K562 (cell line): ENCODE results near the gene TOM1L2. TPM values are rescaled to one million over a fixed set of nuclear protein-coding genes. Genes with fewer than 3 reads are reported as not detected.

Source experiments
- DEAF1 ChIP-seq: fragments of 450-650 bp; formaldehyde crosslinking; IDR thresholded peaks from 2 replicates; pipeline ENCODE4 v1.4.0; 2020; ENCODE audit warnings: mild to moderate bottlenecking, moderate library complexity
- E4F1 ChIP-seq: fragments of 250-450 bp; sonication (Bioruptor Pico); IDR thresholded peaks from 2 replicates; pipeline ENCODE4 v1.5.0; 2021; ENCODE audit warnings: mild to moderate bottlenecking, borderline replicate concordance
- FOS ChIP-seq: IDR thresholded peaks from 3 replicates; pipeline ENCODE4 v1.6.1; 2011; ENCODE audit not compliant: insufficient read length; ENCODE audit errors: extremely low read depth
- FOXK1 ChIP-seq: sonication (generic); formaldehyde crosslinking; IDR thresholded peaks from 2 replicates; pipeline ENCODE4 v1.8.0; 2022; ENCODE audit warnings: missing genetic modification reagents, mild to moderate bottlenecking, borderline replicate concordance
- NUFIP1 ChIP-seq: fragments of 450-650 bp; IDR thresholded peaks from 2 replicates; pipeline ENCODE4 v1.6.1; 2018; ENCODE audit not compliant: partially characterized antibody
- SFPQ ChIP-seq: fragments of 200-400 bp; formaldehyde crosslinking; IDR thresholded peaks from 2 replicates; pipeline ENCODE4 v1.6.1; 2017; ENCODE audit warnings: mild to moderate bottlenecking, low read depth, low read length, moderate library complexity
- SRSF9 ChIP-seq: fragments of 200-400 bp; formaldehyde crosslinking; IDR thresholded peaks from 2 replicates; pipeline ENCODE4 v1.6.1; 2017; ENCODE audit warnings: low read depth, low read length, borderline replicate concordance
- TAF1 ChIP-seq: IDR thresholded peaks from 2 replicates; pipeline ENCODE4 v1.6.1; 2011; ENCODE audit warnings: mild to moderate bottlenecking, low read length, moderate library complexity; ENCODE audit not compliant: insufficient read depth, control insufficient read depth, severe bottlenecking; ENCODE audit errors: extremely low read depth
- ZNF165 ChIP-seq: fragments of 250-450 bp; sonication (Bioruptor Pico); IDR thresholded peaks from 2 replicates; pipeline ENCODE4 v1.4.0; 2020; ENCODE audit warnings: borderline replicate concordance
- ZNF316 ChIP-seq: fragments of 450-650 bp; IDR thresholded peaks from 2 replicates; pipeline ENCODE4 v1.6.1; 2016
- ZNF407 ChIP-seq: fragments of 450-650 bp; IDR thresholded peaks from 2 replicates; pipeline ENCODE4 v1.6.1; 2016; ENCODE audit warnings: low read depth
- ZNF75A ChIP-seq: fragments of 450-650 bp; formaldehyde crosslinking; IDR thresholded peaks from 2 replicates; pipeline ENCODE4 v1.4.0; 2020; ENCODE audit warnings: mild to moderate bottlenecking
- ZNF830 ChIP-seq: fragments of 250-450 bp; sonication (Bioruptor Pico); IDR thresholded peaks from 2 replicates; pipeline ENCODE4 v1.5.0; 2021; ENCODE audit warnings: mild to moderate bottlenecking
- polyA plus RNA-seq, 8 experiments: library from polyadenylated mRNA; depleted of rRNA in 4 of 8; stranded (reverse) in 5 of 8; unstranded in 3 of 8; fragments of >200 nt; fragmentation: Nextera tagmentation in 2 of 8; fragmentation: Illumina TruSeq in 1 of 8; extraction: Ambion mirVana in 2 of 8; extraction: Trizol in 1 of 8; gene quantifications; 2 replicates each; pipeline versions ENCODE4 v1.2.1 to v1.2.3, GENCODE V29; 2011 to 2014; ENCODE audit warnings: inconsistent platforms in 1 of 8, missing spikeins in 1 of 8
- total RNA-seq, 7 experiments: library from RNA; depleted of rRNA in 6 of 7; stranded (reverse); fragments of >200 nt in 6 of 7; fragmentation: Illumina TruSeq in 2 of 7; extraction: Trizol in 2 of 7; gene quantifications; 2 replicates each; pipeline versions ENCODE4 v1.2.1 to v1.2.3, GENCODE V29; 2011 to 2021; ENCODE audit warnings: low replicate concordance in 1 of 7

TOM1L2 gene
- total and polyA plus RNA-seq, 9 of the 15 experiments (the other 6 are each of a cell fraction or from before 2014, with no cell fraction given), result 0.07 to 6.0 (median 2.5) TPM

GRCh38 chr17:17836250-17836817 is 135.9 kb downstream of the TOM1L2 start (continued):
- TF ChIP-seq ZNF830 (0 out of 2 replicates have a peak, but pooled peaks have one; percentile 42), DEAF1 (no peak), ZNF407 (no peak), SRSF9 (no peak), E4F1 (no peak), FOS (no peak), ZNF316 (no peak), SFPQ (no peak), NUFIP1 (no peak), TAF1 (peak; percentile 73), FOXK1 (CRISPR knock-in tag) (no peak), ZNF165 (CRISPR knock-in tag) (no peak), ZNF75A (CRISPR knock-in tag) (no peak)
